COLO668 (cell line): Measurements from ENCODE around the gene TDP1.
"Not testable (repeated sequence)": the region's sequence is repeated elsewhere in the genome, so short reads cannot be mapped to it uniquely, and the experiment has no call there.

Source experiments
- DNase-seq: peaks from one replicate; lab custom pipeline; 2025; ENCODE audit not compliant: unreplicated experiment; lab: John Stamatoyannopoulos, UW

Gene TDP1

DNA sequence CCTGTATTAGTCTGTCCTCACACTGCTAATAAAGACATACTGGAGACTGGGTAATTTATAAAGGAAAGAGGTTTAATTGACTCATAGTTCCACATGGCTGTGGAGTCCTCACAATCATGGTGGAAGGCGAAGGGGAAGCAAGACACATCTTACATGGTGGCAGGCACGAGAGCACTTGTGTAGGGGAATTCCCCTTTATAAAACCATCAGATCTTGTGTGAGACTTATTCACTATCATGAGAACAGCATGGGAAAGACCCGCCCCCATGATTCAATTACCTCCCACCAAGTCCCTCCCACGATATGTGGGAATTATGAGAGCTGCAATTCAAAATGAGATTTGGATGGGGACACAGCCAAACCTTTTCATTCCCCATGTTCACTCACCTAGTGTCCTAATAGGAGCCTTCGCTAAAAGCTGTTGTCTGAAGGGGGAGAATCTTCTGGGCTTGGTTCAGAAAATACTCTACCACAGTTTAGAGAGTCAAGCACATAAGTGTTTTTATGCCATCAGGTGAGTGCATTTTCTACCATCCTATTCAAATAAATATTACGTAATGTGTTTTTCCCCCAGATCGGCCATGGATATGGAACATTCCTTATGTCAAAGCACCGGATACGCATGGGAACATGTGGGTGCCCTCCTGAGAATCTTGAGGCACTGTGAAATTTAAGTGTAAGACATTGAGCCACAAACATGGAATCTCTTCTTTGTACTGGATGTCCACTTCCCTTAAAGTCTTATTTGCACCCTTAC lies 86.9 kb downstream of the TDP1 start:
- no peak for DNase-seq

DNA sequence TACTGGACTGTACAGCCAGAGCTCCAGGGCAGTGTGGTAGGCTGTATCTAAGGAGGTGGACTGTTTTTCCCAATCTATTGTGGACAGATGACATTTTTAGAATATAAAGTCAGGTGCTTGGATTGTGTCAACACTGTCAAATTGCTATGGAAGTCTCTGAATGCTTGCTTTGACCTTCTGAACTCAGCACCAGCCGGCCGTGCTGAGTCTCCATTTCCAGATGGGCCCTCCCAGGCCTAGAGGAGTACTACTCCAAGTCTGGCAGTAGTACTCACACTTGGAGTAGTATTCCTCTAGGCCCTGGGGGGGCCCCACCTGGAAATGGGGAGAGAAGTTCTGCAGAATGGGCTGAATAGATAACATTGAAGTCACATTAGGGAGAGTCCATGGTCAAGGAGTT lies 89.9 kb downstream of the TDP1 start:
- no peak for DNase-seq

GRCh38 chr14:90049390-90049789 lies 93.7 kb downstream of the TDP1 start:
- no peak for DNase-seq

- DNase-seq, result no peak
These were observed 94.5 kb downstream of the TDP1 start for GRCh38 chr14:90050271-90050670.

DNA sequence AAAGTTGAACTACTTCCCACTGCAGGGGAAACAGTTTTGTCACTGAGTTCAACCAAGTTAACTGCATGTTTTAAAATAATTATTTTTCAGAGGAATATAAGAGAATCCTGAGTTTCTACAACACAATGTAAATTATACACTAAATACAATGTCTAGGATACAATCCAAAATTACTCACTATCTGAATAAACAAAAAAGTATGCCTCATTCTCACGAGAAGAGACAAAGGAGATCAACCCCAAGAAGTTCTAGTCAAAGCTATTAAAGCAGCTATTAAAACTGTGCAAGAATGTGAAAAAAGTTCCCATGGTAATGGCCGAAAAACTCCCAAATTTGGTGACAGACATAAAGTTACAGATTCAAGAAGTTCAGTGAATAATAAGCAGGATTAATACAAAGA lies 97.3 kb downstream of the TDP1 start:
- DNase-seq, result no peak

GRCh38 chr14:90054803-90055202 lies 99.1 kb downstream of the TDP1 start:
- no peak for DNase-seq

GRCh38 chr14:90056826-90057225 lies 101.1 kb downstream of the TDP1 start:
- DNase-seq, result no peak

DNA sequence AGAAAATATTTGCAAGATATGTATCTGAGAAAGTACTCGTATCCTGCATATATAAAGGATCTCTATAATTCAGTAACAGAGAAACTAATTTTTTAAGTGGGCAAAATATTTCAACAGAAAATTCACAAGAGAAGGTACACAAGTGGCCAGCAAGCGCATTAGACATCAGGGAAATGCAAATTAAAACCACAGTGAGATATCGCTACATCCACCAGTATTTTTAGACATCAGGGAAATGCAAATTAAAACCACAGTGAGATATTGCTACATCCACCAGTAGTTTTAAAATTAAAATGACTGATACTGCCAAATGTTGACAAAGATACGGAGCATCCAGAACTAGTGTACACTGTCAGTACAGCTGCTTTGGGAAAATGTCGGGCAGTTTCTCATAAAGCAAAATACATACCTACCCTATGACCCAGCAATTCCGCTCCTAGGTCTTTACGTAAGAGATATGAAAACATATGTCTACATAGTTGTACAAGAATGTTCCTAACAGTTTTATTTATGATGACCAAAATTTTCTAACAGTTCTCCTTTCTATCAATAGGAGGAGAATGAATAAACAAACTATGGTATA lies 103.2 kb downstream of the TDP1 start:
- DNase-seq, result no peak

- peak; percentile 96 for DNase-seq
These were observed 104.7 kb downstream of the TDP1 start for GRCh38 chr14:90060312-90060964.

- DNase-seq, result peak; percentile 74
These were observed 105.4 kb downstream of the TDP1 start for GRCh38 chr14:90060965-90061684.

DNA sequence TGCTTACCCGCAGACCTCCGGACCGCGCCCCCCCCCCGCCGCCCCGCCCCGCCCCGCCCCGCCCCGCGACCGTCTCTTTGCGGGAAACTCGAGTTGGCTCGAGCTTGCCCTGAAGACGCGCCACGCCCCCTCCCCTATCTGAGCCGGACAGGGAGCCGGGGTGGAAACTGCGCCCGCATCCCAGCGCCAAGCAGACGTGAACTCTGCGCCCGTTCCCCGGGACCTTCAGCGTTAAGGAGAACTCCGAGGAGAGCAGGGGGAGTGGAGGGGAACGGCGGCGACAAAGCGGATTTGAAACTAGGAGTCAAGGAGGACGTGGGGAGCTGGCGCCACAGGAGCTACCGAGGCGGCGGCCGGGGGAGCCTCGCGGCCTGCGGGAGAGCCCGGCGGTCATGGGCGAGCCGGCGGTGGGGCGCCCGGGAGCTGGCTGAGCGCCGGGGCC lies 106.0 kb downstream of the TDP1 start, which contains the start of gene KCNK13:
KCNK13 (plus strand) TSS at position 310 of the 442 bp plus-strand sequence. CDS start 212 bp downstream, outside the sequence.
- DNase-seq, result peak; percentile 79

DNA sequence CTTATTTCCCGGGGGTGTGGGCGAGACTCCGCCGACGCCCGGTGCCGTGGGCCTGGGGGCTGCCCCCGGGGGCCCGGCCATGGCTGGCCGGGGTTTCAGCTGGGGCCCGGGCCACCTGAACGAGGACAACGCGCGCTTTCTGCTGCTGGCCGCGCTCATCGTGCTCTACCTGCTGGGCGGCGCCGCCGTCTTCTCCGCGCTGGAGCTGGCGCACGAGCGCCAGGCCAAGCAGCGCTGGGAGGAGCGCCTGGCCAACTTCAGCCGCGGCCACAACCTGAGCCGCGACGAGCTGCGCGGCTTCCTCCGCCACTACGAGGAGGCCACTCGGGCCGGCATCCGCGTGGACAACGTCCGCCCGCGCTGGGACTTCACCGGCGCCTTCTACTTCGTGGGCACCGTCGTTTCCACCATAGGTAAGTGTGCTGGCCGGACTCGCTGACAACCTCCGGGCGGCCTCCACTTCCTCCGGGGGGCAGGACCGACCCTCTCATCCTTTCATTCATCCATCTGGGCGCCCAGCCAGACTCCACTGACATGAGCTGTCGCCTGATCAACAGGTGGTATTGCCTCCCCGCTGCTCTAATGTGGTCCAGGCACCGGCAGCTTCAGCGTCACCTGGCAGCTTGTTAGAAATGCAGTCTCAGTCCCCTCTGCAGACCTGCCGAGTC lies 106.5 kb downstream of the TDP1 start:
- peak; percentile 88 for DNase-seq

DNA sequence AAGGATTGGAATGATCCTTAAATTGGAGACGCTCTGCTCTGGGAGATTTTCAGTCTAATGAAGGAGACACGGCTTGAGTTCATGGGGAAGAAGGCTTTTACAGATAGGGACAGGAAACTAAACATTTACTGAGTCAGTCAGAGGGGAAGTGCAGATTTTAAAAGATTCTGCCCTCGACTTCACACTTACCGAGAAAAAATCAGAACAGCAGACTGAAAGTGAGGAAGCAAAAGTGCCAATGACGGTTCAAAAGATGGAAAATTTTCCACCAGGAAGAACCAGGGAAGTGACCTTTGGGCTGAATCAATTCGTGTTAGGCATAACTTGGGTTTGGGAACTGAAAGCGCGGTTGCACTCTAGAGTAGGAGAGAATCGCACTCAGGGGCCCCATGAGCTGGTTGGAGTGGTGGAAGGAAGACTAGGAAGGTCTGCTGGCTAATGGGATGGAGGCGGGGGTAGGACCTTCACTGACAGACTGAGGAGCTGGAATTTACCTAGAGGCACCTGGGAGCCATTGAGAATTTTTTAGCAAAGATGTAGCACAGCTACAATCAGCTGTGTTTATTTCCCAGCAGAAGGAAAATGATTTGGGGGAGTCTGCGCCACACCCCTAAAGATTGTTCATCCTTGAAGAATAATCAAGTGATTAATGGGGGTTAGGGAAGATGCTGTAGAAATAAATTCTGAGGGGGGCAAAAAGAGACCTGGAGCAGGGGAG lies 107.3 kb downstream of the TDP1 start:
- DNase-seq, result no peak

DNA sequence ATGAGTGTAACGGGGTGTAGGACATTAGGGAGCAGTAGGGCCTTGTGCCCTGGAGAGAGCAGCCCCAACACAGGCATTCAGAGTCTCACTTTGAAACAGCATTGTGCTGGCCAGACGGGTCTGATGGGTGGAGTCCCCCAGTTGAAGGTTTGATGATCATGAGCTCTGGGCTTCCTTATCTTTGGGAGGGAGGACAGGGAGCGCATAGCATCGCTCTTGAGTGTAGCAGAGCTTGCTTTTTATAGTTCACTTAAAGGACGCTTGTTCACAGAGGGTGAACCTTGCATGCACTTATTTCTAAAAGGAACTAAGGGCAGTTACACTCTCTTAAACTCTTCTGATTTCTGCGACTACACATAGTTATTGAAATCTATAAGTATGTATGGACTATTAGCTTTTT lies 116.6 kb downstream of the TDP1 start:
- no peak for DNase-seq

- no peak for DNase-seq
These were observed 123.8 kb downstream of the TDP1 start for GRCh38 chr14:90079576-90079975.

DNA sequence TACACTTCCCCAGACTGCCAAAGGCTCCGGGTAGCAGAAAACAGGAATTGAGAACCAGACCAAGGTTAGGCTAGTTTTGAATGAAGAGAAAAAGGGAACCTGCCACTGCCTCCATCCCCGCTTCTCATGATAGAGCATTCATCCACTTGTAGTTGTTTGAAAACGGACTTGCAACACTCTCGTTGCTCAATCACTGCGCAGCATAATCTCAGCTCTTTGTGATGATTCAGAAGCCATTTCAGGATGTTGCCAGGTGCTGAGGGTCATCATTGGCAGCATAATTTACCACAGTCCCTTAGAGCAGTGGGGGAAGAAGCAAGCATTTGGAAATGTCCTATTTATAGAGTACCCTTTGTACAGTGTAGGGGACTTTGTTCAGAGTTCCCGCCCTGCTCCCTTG lies 131.7 kb downstream of the TDP1 start:
- no peak for DNase-seq

GRCh38 chr14:90088176-90088575 lies 132.4 kb downstream of the TDP1 start:
- no peak for DNase-seq

DNA sequence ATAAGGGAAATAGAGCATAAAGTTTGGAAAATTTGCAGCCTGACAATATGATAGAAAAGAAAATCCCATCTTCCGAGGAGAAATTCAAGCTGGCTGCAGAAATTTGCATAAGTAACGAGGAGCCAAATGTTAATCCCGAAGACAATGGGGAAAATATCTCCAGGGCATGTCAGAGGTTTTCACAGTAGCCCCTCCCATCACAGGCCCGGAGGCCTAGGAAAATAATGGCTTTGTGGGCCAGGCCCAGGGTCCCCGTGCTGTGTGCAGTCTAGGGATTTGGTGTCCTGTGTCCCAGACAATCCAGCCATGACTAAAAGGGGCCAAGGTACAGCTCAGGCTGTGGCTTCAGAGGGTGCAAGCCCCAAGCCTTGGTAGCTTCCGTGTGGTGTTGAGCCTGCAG lies 133.8 kb downstream of the TDP1 start:
- not testable (repeated sequence) for DNase-seq

GRCh38 chr14:90091393-90091792 lies 135.7 kb downstream of the TDP1 start:
- DNase-seq, result no peak

DNA sequence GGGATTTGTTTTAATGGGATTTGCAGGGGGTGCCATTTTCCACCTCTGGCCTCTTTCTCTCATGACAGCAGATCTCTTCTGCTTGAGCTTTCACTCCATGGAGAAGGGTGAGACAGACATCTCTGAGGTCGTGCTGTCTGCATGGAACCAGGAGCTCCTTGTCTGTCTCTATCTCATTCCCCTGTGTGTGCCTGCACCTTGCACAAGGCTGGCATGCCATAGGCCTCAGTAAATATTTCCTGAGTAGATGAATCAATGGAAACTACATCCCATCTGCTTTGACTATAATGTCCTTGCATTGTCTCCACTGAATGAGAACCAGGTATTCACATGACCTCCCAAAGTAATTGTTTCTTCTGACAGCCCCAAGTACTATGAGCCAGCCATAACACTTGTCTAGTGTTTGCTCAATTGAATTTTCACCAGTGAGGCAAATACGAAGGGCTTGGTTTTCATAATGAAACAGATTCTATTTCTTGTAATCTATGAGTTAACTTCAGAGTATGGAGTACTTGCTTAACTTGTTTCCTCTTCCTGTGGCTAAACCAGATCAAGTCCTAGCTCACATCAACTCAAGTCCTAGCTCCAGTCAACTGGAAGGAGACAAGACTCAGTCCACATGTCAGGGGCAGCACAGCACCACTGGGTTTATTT lies 138.3 kb downstream of the TDP1 start:
- peak; percentile 52 for DNase-seq
